ENCODE data around the gene CAMK1D.

The CAMK1D gene

DNA sequence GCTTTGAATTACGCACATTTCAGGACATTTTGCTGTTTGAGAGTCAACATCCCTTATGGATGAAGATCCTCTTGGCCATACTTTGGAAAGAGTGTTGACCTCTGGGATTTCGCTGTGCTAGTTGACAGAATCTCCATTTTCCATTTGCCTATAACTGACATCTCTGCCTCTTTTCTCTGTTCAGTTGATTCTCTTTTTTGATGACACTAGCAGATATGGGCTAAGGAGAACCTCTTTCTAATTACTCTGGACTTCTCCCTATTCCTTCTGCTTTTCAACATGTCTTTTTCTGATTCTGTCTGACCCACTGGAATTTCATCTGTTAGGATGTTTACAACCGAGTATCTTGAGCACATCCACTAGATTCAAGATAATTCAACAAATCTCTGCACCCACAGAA lies 311.5 kb downstream of the CAMK1D start:
- Histone ChIP-seq H3K27ac (no peak overlapping the region), H3K4me3 (no peak overlapping the region)
- TF ChIP-seq, protein P1, sequence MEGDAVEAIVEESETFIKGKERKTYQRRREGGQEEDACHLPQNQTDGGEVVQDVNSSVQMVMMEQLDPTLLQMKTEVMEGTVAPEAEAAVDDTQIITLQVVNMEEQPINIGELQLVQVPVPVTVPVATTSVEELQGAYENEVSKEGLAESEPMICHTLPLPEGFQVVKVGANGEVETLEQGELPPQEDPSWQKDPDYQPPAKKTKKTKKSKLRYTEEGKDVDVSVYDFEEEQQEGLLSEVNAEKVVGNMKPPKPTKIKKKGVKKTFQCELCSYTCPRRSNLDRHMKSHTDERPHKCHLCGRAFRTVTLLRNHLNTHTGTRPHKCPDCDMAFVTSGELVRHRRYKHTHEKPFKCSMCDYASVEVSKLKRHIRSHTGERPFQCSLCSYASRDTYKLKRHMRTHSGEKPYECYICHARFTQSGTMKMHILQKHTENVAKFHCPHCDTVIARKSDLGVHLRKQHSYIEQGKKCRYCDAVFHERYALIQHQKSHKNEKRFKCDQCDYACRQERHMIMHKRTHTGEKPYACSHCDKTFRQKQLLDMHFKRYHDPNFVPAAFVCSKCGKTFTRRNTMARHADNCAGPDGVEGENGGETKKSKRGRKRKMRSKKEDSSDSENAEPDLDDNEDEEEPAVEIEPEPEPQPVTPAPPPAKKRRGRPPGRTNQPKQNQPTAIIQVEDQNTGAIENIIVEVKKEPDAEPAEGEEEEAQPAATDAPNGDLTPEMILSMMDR (IDR thresholded peaks at IDR 0.05): no peak
- DNase-seq (ENCODE audit: low spot score): no peak

DNA sequence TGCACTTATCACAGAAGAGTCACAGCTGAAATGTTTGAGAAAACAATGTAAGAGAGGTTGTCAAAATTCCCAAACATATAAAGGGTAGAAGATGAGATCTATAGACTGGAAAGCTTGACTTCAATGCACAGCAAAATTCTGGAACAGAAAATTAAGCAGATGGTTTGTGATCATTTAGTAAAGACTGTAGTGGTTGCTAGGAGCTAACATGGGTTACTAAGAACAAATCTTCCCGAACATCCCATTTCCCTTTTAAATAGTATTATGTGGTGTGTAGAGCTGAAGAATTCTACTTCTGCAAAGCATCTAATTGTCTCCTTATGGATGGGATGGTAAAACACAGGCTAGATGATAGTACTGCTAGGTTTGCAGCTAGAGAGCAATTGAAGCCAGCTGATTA lies 312.3 kb downstream of the CAMK1D start:
- no peak for DNase-seq (ENCODE audit: low spot score)
- Histone ChIP-seq H3K4me3 (no peak overlapping the region), H3K27ac (no peak overlapping the region)
- TF ChIP-seq, protein P1 (IDR thresholded peaks at IDR 0.05): no peak

- DNase-seq (ENCODE audit: low spot score): no peak
- TF ChIP-seq, protein P1 (IDR thresholded peaks at IDR 0.05): no peak
- no peak overlapping the region for H3K4me3 ChIP-seq
- no peak overlapping the region for H3K27ac ChIP-seq
Measured at GRCh38 chr10:12663863-12664262, 314.5 kb downstream of the CAMK1D start.

- TF ChIP-seq, protein P1 (IDR thresholded peaks at IDR 0.05): no peak
- DNase-seq (ENCODE audit: low spot score): no peak
Measured at GRCh38 chr10:12665501-12665900, 316.2 kb downstream of the CAMK1D start.

GRCh38 chr10:12667052-12667451 lies 317.7 kb downstream of the CAMK1D start:
- Histone ChIP-seq H3K27ac (no peak overlapping the region), H3K4me3 (no peak overlapping the region)
- no peak for DNase-seq (ENCODE audit: low spot score)
- TF ChIP-seq, protein P1 (IDR thresholded peaks at IDR 0.05): no peak

More at GRCh38 chr10:12665501-12665900, 316.2 kb downstream of the CAMK1D start:
- no peak overlapping the region for H3K27ac ChIP-seq
- no peak overlapping the region for H3K4me3 ChIP-seq

- DNase-seq (ENCODE audit: low spot score): no peak
- Histone ChIP-seq H3K27ac (no peak overlapping the region), H3K4me3 (no peak overlapping the region)
- TF ChIP-seq, protein P1 (IDR thresholded peaks at IDR 0.05): no peak
Measured at GRCh38 chr10:12668634-12669033, 319.3 kb downstream of the CAMK1D start.

DNA sequence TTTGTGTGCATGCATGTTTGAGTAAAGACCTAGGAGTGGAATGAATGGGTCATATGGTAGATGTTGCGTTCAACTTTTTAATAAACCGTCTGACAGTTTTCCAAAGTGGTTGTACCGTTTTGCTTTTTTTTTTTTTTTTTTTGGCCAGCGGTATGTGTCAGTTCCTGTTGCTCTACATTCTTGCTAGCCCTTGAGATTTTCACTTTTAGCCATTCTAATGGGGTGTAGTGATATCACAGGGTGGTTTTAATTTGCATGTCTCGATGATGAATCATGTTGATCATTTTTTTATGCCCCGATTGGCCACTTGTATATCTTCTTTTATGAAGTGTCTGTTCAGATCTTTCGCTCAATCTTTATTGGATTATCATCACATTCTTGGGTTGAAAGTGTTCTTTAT lies 320.7 kb downstream of the CAMK1D start:
- Histone ChIP-seq H3K27ac (no peak overlapping the region), H3K4me3 (no peak overlapping the region)
- TF ChIP-seq, protein P1 (IDR thresholded peaks at IDR 0.05): no peak
- no peak for DNase-seq (ENCODE audit: low spot score)
